HK-2 (cell line): ENCODE results near the gene CALHM6.
"Not testable (repeated sequence)": the region's sequence is repeated elsewhere in the genome, so short reads cannot be mapped to it uniquely, and the experiment has no call there.

Experiments
- DNase-seq: peaks from one replicate; pipeline ENCODE4 v3.0.0-alpha.2; 2018; ENCODE audit not compliant: unreplicated experiment

CALHM6 gene

GRCh38 chr6:116476002-116476678 lies 15.0 kb downstream of the CALHM6 start:
- DNase-seq: no peak

- no peak for DNase-seq
Observed at GRCh38 chr6:116482780-116483179, 21.6 kb downstream of the CALHM6 start.

GRCh38 chr6:116483616-116484015 lies 22.4 kb downstream of the CALHM6 start:
- DNase-seq: no peak

GRCh38 chr6:116485559-116486184 lies 24.5 kb downstream of the CALHM6 start:
- DNase-seq: no peak

- DNase-seq: no peak
Observed at GRCh38 chr6:116491610-116492330, 30.6 kb downstream of the CALHM6 start.

- DNase-seq: no peak
Observed at GRCh38 chr6:116492331-116493067, 31.3 kb downstream of the CALHM6 start.

- DNase-seq: not testable (repeated sequence)
Observed at GRCh38 chr6:116495161-116495560, 34.0 kb downstream of the CALHM6 start.

- DNase-seq: no peak
Observed at GRCh38 chr6:116497113-116497676, 36.0 kb downstream of the CALHM6 start.

GRCh38 chr6:116500969-116501433 lies 39.8 kb downstream of the CALHM6 start:
- no peak for DNase-seq

- no peak for DNase-seq
Observed at GRCh38 chr6:116507324-116507723, 46.1 kb downstream of the CALHM6 start.

- DNase-seq: no peak
Observed at GRCh38 chr6:116508527-116508926, 47.4 kb downstream of the CALHM6 start.

GRCh38 chr6:116511424-116512110 lies 50.4 kb downstream of the CALHM6 start, which contains the start of gene CALHM5:
TSS of gene CALHM5 (plus strand) at chr6:116511639. CDS start at chr6:116511697, 58 bp downstream.
- DNase-seq: no peak

GRCh38 chr6:116512111-116512559 lies 51.0 kb downstream of the CALHM6 start:
- no peak for DNase-seq

- DNase-seq: no peak
Observed at GRCh38 chr6:116512734-116513133, 51.6 kb downstream of the CALHM6 start.
